ENCODE results near the gene C17orf58.

GRCh38 chr17:67942810-67943209 is 53.5 kb downstream of the C17orf58 start:
- TF ChIP-seq POLR2AphosphoS5 (IDR thresholded peaks at IDR 0.05; ENCODE audit: low read depth) (no peak), CTCF (conservative IDR thresholded peaks at IDR 0.05; ENCODE audit: low read depth in 2 of 2) (peak; percentile 67 to 74), STAT1 (IDR thresholded peaks at IDR 0.05; ENCODE audit: unreplicated experiment) (no peak), EZH2phosphoT487 (IDR thresholded peaks at IDR 0.05; ENCODE audit: unreplicated experiment) (no peak), CREB1 (CRISPR knock-in tag; IDR thresholded peaks at IDR 0.05; ENCODE audit: low read depth) (no peak), REST (IDR thresholded peaks at IDR 0.05; ENCODE audit: unreplicated experiment) (no peak), ZNF114 (CRISPR knock-in tag; IDR thresholded peaks at IDR 0.05) (no peak), JUNB (IDR thresholded peaks at IDR 0.05; ENCODE audit: unreplicated experiment) (no peak)
